Skin epidermis (tissue), 12 donors: ENCODE measurements around the gene OR6B1.
"Not testable (repeated sequence)": the region's sequence is repeated elsewhere in the genome, so short reads cannot be mapped to it uniquely, and the experiment has no call there.

ENCODE experiments used
- H3K27ac ChIP-seq, 21 experiments: fragments of 200-600 bp; sonication (generic) in 11 of 21; one replicate each; pipeline ENCODE4 v1.5.0; 2020; ENCODE audit warnings: mild to moderate bottlenecking in 3 of 21, inconsistent platforms in 2 of 21, moderate library complexity in 2 of 21
- H3K4me3 ChIP-seq, 7 experiments: fragments of 200-600 bp; sonication (generic) in 2 of 7; one replicate each; pipeline ENCODE4 v1.5.0; 2020; ENCODE audit warnings: inconsistent platforms in 2 of 7, mild to moderate bottlenecking in 2 of 7, moderate library complexity in 1 of 7

The OR6B1 gene

DNA sequence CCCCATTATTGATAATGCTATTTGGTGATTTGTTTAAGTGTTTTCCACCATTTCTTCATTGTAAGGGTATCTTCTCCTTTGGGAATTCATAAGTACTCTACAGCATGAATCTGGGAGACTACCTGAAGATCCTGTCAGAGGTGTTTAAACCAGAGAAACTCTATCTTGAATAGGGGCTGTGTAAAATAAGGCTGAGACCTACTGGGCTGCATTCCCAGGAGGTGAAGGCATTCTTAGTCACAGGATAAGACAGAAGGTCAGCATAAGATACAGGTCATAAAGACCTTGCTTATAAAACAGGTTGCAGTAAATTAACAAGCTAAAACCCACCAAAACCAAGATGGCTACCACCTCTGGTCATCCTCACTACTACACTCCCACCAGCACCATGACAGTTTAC is 35.3 kb downstream of the OR6B1 start:
- Histone ChIP-seq H3K27ac (no peak overlapping the region), H3K4me3 (no peak overlapping the region)

DNA sequence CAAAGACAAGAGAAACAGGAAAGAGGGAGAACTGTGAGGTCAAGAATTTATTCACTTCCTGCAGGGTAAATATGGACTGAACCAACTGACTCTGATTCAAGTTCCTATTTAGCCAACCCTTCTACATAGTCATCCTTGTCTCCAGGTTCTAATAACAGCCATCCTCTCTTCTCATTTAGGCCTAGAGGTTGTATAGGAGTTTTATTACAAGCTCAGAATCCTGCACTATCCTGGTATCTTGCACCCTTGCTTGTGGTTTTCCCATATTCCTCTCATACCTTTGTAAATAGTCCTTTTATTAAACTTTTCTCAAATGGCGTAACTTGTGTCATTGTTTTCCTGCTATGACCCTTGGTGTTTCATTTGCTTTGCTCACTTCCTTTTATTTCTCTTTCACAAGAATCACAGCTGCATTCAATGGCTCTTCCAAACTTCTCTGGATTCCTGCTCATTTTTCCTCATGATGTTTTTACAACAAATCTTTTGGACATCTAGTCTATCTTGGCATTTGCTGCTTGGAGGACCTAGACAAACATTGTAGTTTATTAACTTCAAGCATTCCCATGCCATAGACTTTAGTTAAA is 36.3 kb downstream of the OR6B1 start:
- no peak overlapping the region for H3K27ac ChIP-seq
- H3K4me3 ChIP-seq: no peak overlapping the region

DNA sequence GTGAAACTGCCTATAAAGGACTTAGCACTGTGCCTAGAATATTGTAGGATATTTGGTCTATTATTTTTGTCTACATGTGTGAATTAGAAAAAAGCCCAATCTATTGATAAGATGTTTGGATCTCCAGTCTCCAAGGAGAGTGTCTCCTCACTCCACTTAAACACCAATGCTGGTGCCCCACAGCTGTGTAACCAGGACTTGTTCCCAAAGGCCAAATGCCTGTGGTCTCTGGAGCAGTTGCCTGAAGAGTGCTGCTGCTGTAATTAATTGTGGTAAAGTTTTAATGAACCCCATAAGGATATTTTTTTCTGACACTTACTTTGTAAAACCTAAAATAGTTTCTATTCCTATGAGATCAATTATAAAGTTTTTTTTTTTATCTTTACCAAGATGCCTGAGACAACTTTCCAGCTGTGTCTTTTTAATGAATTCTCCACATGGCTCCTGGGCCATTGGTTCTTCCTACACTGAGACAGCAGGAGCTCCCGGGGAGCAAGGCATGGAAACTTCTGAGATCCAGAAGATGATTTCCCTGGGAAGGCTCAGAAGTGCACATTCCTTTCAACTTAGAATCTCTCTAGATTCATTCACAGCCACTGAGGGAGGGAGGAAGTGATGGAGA is 37.4 kb downstream of the OR6B1 start:
- no peak overlapping the region for H3K4me3 ChIP-seq

DNA sequence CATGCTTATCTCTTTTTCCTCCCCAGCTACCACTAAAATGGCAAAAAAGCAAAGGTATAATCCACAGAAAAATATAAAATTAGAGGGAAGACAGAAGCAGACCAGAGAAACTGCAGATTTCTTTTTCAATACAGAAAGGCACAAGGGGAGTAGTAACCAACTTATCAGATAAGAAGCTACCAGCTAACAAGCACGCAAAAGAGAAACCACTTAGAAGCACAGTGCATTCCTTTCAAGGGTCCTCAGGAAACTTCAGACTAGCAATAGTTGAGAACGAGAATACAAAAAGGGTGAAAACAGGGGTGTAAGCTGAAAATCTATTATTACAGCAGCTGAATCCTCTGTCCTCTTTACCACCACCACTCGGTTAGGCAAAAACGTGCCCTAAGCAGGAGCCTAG is 38.8 kb downstream of the OR6B1 start:
- Histone ChIP-seq H3K27ac (no peak overlapping the region), H3K4me3 (no peak overlapping the region)

More for the DNA sequence above, 37.4 kb downstream of the OR6B1 start:
- H3K27ac ChIP-seq: no peak overlapping the region

DNA sequence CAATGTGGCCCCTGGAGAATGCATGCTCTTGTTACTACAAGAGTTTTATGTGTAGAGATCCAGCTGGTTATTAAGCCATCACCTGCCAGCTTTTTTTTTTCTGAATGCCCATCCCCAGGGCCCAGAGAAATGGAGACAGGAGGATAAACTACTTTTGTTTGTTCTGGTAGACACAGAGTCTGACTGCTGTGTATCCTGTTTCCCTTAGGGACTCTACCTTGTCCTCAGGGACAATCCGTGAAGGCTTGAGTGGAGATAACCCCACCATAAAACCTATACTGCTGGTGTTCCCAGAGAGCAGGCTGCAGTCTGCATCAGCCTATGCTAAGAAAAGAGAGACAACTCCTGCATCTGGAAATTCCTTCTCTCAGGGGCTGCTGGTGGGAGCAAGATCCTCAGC is 48.5 kb downstream of the OR6B1 start, which contains the start of gene OR2A5:
TSS of gene OR2A5 (plus strand) at position 301 of the 400 bp plus-strand sequence. CDS start 1,454 bp downstream, outside the sequence.
- Histone ChIP-seq H3K27ac (no peak within 1 kb of the TSS), H3K4me3 (no peak within 1 kb of the TSS)

DNA sequence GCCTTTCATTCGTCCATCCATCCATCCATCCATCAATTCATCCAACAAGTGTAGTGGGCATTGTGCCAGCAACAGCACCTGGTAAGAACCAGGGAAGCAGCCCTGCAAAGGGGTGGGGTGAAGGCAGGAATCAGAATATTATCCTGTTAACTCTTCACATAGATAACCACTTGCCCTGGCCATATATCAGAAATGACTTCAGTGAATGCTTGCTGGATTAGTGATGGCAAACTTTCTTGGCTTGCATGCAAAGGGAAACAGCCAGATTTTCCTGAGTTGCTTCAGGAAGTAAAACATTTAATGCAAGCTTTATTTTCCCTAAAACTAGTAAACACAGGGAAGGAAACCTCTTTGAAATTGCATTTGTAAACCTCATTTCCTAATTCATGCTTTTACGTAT is 49.4 kb downstream of the OR6B1 start:
- Histone ChIP-seq H3K27ac (no peak overlapping the region), H3K4me3 (no peak overlapping the region)

DNA sequence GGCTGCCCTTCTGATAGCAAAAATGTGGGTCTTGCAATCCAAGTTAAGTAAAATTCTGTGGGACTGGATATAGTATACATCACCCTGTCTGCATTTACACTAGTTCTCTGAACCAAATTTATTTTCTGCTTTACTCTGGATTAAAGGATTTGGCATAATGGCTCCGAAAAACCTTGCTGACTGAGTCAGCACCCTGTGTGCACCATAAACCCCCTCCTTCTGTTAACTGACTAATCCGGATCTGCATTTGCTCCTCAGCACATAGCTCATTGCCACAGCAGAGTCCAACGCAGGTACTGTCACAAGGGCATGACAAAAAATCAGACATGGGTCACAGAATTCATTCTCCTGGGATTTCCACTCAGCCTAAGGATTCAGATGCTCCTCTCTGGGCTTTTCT is 50.0 kb downstream of the OR6B1 start:
- no peak overlapping the region for H3K27ac ChIP-seq
- H3K4me3 ChIP-seq: no peak overlapping the region

DNA sequence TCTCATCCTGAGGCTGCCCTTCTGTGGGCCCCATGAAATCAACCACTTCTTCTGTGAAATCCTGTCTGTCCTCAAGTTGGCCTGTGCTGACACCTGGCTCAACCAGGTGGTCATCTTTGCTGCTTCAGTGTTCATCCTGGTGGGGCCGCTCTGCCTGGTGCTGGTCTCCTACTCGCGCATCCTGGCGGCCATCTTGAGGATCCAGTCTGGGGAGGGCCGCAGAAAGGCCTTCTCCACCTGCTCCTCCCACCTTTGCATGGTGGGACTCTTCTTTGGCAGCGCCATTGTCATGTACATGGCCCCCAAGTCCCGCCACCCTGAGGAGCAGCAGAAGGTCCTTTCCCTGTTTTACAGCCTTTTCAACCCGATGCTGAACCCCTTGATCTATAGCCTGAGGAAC is 50.8 kb downstream of the OR6B1 start:
- H3K27ac ChIP-seq, H3K4me3 ChIP-seq: not testable (repeated sequence)

DNA sequence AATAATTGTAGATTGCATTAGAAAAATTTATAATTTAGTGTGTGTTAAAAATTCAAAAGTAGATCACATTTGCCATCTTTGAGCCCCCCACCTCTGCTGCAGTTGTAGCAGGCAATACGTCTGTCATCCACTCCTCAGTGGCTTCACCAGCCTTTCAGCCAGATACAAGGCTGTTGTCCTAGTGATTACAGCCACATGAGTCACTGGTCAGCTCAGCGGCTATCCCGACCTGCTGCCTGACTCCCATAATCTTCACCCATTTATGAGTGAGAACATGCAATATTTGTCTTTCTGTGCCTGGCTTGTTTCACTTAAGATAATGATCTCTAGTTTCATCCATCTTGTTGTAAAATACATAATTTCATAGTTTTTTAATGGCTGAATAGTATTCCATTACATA is 57.8 kb downstream of the OR6B1 start:
- H3K27ac ChIP-seq: no peak overlapping the region
- no peak overlapping the region for H3K4me3 ChIP-seq
